Measurements from ENCODE around the gene NBL1. TPM values are rescaled to one million over a fixed set of nuclear protein-coding genes. Genes with fewer than 3 reads are reported as not detected.

NBL1 gene
- total RNA-seq, 2 experiments from 2014 or later, result 12.2 to 15.2 TPM

DNA sequence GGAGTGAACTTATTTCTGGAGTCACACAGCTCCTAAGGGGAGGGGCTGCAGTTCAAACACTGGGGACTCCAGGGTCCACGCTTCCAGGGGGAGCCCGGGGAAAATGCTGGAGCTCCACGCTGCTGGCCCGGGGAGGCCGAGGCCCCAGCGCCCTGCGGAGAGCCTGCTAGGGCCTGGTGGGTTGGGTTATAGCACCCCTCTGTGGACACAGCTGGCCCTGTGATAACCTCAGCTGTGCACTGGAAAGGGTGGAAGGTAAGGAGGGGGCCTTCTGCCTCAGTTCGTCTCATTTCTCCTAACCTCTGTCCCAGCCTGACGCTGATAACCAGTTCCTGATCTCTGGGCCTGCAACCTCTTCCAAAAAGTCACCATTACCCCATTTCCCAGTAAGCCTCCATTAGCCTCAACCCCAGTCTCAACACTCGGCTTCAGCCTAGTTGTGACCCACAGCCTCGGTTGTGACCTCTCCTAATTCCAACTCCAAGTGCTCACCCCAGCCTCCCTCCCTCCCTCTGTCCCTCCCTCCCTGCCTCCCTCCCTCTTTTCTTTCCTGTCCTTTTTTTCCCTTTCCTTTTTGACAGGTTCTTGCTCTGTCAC, 7.1 kb downstream of the NBL1 start:
- Mint-ChIP-seq H3K36me3 (ENCODE audit: low read depth) (no peaks in the 10 kb centered on the region), H3K27ac (no peak overlapping the region), H3K4me3 (no peak overlapping the region), H3K4me1 (ENCODE audit: low read depth) (peaks cover 33% of the 10 kb centered on the region), H3K9me3 (no peaks in the 10 kb centered on the region), H3K27me3 (ENCODE audit: low read depth) (no peaks in the 10 kb centered on the region)
- CTCF ChIA-PET, result interaction anchor here (0.6 to 6.8 kb wide), 18 partner anchors 11 to 483 kb away, joined by 3 to 41 read pairs (median 3); no protein-coding TSS in a partner anchor
- intact Hi-C loops (cut with micrococcal nuclease), result loop anchor here (2.0 to 10.0 kb wide), 4 partner anchors 54 to 746 kb away; partner anchors contain the start of gene ALDH4A1
- DNase-seq, result peak; percentile 74

GRCh38 chr1:19654386-19654785, 10.3 kb downstream of the NBL1 start:
- no peak for DNase-seq
- intact Hi-C loops (cut with micrococcal nuclease), result loop anchor here (5.0 to 10.0 kb wide), 2 partner anchors 72 to 750 kb away; partner anchors contain the start of gene ALDH4A1
- Mint-ChIP-seq H3K27ac (no peak overlapping the region), H3K27me3 (ENCODE audit: low read depth) (no peaks in the 10 kb centered on the region), H3K4me3 (no peak overlapping the region), H3K4me1 (ENCODE audit: low read depth) (peaks cover 19% of the 10 kb centered on the region), H3K9me3 (no peaks in the 10 kb centered on the region), H3K36me3 (ENCODE audit: low read depth) (no peaks in the 10 kb centered on the region)
- CTCF ChIA-PET, result interaction anchor here (0.6 to 2.5 kb wide), 27 partner anchors 8 to 684 kb away, joined by 3 to 9 read pairs (median 3); no protein-coding TSS in a partner anchor

DNA sequence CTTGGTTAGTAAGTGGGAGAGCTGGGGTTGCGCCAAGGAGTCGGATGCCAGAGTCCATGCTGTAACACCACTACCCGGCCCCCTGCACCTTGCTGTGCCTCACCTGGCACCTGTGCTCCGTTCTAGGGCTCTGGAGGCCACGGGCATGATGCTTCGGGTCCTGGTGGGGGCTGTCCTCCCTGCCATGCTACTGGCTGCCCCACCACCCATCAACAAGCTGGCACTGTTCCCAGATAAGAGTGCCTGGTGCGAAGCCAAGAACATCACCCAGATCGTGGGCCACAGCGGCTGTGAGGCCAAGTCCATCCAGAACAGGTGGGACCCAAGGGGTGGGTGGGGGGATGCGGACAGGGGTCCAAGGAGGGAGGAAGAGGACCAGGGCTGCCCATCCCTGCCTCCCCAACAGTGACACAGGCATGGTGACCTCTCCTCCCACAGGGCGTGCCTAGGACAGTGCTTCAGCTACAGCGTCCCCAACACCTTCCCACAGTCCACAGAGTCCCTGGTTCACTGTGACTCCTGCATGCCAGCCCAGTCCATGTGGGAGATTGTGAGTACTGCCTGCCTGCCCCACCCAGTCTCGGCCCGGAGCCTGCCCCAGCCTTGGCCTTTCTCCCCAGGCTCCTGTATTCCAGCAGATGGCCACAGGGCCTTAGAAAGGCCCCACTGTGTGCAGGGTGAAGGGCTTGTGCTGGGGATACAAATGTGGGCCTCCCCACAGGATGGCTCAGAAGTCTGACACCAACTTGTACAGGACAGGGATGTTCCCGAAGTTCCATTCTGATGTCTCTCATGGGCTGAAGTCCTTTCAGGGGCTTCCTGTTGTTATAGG, 11.0 kb downstream of the NBL1 start:
- DNase-seq, result no peak
- Mint-ChIP-seq H3K36me3 (ENCODE audit: low read depth) (no peaks in the 10 kb centered on the region), H3K27me3 (ENCODE audit: low read depth) (no peaks in the 10 kb centered on the region), H3K9me3 (no peaks in the 10 kb centered on the region), H3K4me1 (ENCODE audit: low read depth) (peaks cover 23% of the 10 kb centered on the region), H3K27ac (no peak overlapping the region), H3K4me3 (no peak overlapping the region)
- CTCF ChIA-PET, result interaction anchor here (0.7 to 2.5 kb wide), 10 partner anchors 13 to 271 kb away, joined by 3 to 9 read pairs (median 3); no protein-coding TSS in a partner anchor
- intact Hi-C loops (cut with micrococcal nuclease), result loop anchor here (5.0 to 10.0 kb wide), 2 partner anchors 73 to 750 kb away; partner anchors contain the start of gene ALDH4A1

- CTCF ChIA-PET, result interaction anchor here (2.2 kb wide), 1 partner anchor 49 kb away, joined by 5 read pairs; no protein-coding TSS in a partner anchor
- Mint-ChIP-seq H3K9me3 (no peaks in the 10 kb centered on the region), H3K4me3 (no peak overlapping the region), H3K4me1 (ENCODE audit: low read depth) (peaks cover 19% of the 10 kb centered on the region), H3K27ac (no peak overlapping the region), H3K36me3 (ENCODE audit: low read depth) (no peaks in the 10 kb centered on the region), H3K27me3 (ENCODE audit: low read depth) (no peaks in the 10 kb centered on the region)
- no peak for DNase-seq
- intact Hi-C loops (cut with micrococcal nuclease), result loop anchor here (10.0 kb wide), 1 partner anchor 751 kb away; the partner anchor contains the start of gene ALDH4A1
These were observed 11.6 kb downstream of the NBL1 start for GRCh38 chr1:19655718-19656080.

- intact Hi-C loops (cut with micrococcal nuclease), result loop anchor here (10.0 kb wide), 1 partner anchor 751 kb away; the partner anchor contains the start of gene ALDH4A1
These were observed 12.1 kb downstream of the NBL1 start for GRCh38 chr1:19656134-19656779.

DNA sequence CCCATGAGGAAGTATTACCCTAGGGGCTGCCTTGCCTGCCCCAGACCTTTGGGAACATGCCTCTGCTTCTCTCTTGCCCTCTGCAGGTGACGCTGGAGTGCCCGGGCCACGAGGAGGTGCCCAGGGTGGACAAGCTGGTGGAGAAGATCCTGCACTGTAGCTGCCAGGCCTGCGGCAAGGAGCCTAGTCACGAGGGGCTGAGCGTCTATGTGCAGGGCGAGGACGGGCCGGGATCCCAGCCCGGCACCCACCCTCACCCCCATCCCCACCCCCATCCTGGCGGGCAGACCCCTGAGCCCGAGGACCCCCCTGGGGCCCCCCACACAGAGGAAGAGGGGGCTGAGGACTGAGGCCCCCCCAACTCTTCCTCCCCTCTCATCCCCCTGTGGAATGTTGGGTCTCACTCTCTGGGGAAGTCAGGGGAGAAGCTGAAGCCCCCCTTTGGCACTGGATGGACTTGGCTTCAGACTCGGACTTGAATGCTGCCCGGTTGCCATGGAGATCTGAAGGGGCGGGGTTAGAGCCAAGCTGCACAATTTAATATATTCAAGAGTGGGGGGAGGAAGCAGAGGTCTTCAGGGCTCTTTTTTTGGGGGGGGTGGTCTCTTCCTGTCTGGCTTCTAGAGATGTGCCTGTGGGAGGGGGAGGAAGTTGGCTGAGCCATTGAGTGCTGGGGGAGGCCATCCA, 12.8 kb downstream of the NBL1 start:
- Mint-ChIP-seq H3K36me3 (ENCODE audit: low read depth) (no peaks in the 10 kb centered on the region), H3K9me3 (no peaks in the 10 kb centered on the region), H3K27me3 (ENCODE audit: low read depth) (peaks cover 1% of the 10 kb centered on the region), H3K4me1 (ENCODE audit: low read depth) (peaks cover 17% of the 10 kb centered on the region), H3K27ac (no peak overlapping the region), H3K4me3 (no peak overlapping the region)
- intact Hi-C loops (cut with micrococcal nuclease), result loop anchor here (10.0 kb wide), 1 partner anchor 752 kb away; the partner anchor contains the start of gene ALDH4A1
- CTCF ChIA-PET, result interaction anchor here (0.6 to 1.8 kb wide), 2 partner anchors 47 to 815 kb away, joined by 4 to 6 read pairs; no protein-coding TSS in a partner anchor
- DNase-seq, result no peak

More at GRCh38 chr1:19656134-19656779, 12.1 kb downstream of the NBL1 start:
- no peak for DNase-seq
- Mint-ChIP-seq H3K4me3 (no peak overlapping the region), H3K9me3 (no peaks in the 10 kb centered on the region), H3K4me1 (ENCODE audit: low read depth) (peaks cover 15% of the 10 kb centered on the region), H3K27ac (no peak overlapping the region), H3K27me3 (ENCODE audit: low read depth) (no peaks in the 10 kb centered on the region), H3K36me3 (ENCODE audit: low read depth) (no peaks in the 10 kb centered on the region)
- CTCF ChIA-PET, result interaction anchor here (1.8 kb wide), 1 partner anchor 48 kb away, joined by 4 read pairs; no protein-coding TSS in a partner anchor

- CTCF ChIA-PET, result interaction anchor here (0.6 to 1.8 kb wide), 3 partner anchors 16 to 816 kb away, joined by 3 to 6 read pairs (median 4); no protein-coding TSS in a partner anchor
- no peak overlapping the region for H3K27ac Mint-ChIP-seq
- peaks cover 17% of the 10 kb centered on the region for H3K4me1 Mint-ChIP-seq (ENCODE audit: low read depth)
- no peaks in the 10 kb centered on the region for H3K36me3 Mint-ChIP-seq (ENCODE audit: low read depth)
- no peak for DNase-seq
- no peak overlapping the region for H3K4me3 Mint-ChIP-seq
- intact Hi-C loops (cut with micrococcal nuclease), result loop anchor here (10.0 kb wide), 1 partner anchor 753 kb away; the partner anchor contains the start of gene ALDH4A1
- no peaks in the 10 kb centered on the region for H3K9me3 Mint-ChIP-seq
- peaks cover 1% of the 10 kb centered on the region for H3K27me3 Mint-ChIP-seq (ENCODE audit: low read depth)
These were observed 13.4 kb downstream of the NBL1 start for GRCh38 chr1:19657511-19657910.

DNA sequence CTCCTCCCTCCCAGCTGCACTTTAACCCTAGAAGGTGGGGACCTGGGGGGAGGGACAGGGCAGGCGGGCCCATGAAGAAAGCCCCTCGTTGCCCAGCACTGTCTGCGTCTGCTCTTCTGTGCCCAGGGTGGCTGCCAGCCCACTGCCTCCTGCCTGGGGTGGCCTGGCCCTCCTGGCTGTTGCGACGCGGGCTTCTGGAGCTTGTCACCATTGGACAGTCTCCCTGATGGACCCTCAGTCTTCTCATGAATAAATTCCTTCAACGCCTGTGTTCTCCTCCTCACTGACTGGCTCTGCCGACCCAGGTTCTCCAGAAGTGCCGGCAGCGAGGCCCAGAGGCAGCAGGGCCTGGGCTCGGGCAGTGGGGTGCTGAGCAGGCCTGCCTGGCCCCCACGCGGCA, 14.1 kb downstream of the NBL1 start:
- intact Hi-C loops (cut with micrococcal nuclease), result loop anchor here (10.0 kb wide), 1 partner anchor 753 kb away; the partner anchor contains the start of gene ALDH4A1
- no peaks in the 10 kb centered on the region for H3K36me3 Mint-ChIP-seq (ENCODE audit: low read depth)
- H3K9me3 Mint-ChIP-seq, result no peaks in the 10 kb centered on the region
- H3K4me3 Mint-ChIP-seq, result no peak overlapping the region
- CTCF ChIA-PET, result interaction anchor here (1.0 kb wide), 1 partner anchor 16 kb away, joined by 3 read pairs; no protein-coding TSS in a partner anchor
- H3K27ac Mint-ChIP-seq, result no peak overlapping the region
- peaks cover 17% of the 10 kb centered on the region for H3K4me1 Mint-ChIP-seq (ENCODE audit: low read depth)
- H3K27me3 Mint-ChIP-seq (ENCODE audit: low read depth), result peaks cover 4% of the 10 kb centered on the region
- no peak for DNase-seq

DNA sequence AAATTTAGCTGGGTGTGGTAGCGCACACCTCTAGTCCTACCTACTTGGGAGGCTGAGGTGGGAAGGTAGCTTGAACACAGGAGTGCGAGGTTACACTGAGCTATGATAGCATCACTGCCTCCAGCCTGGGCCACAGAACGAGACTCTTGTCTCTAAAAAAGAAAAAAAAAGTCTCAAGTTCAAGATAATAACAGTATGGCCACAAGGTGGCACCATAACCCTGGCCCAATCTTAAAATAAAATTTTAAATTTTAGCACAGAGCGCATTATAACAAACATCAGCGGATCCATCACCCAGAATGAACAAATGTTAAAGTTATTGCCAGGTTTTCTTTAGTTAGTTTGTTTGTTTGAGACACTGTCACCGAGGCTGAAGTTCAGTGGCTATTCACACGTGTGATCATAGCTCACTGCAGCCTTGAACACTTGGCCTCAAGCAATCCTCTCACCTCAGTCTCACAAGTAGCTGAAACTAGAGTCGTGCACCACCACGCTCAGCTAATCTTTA, 17.7 kb downstream of the NBL1 start:
- intact Hi-C loops (cut with micrococcal nuclease), result loop anchor here (1.0 to 5.0 kb wide), 4 partner anchors 43 to 222 kb away; no protein-coding TSS in a partner anchor
- Mint-ChIP-seq H3K4me1 (ENCODE audit: low read depth) (peaks cover 21% of the 10 kb centered on the region), H3K4me3 (no peak overlapping the region), H3K36me3 (ENCODE audit: low read depth) (no peaks in the 10 kb centered on the region), H3K9me3 (no peaks in the 10 kb centered on the region), H3K27ac (no peak overlapping the region), H3K27me3 (ENCODE audit: low read depth) (peaks cover 20% of the 10 kb centered on the region)
- CTCF ChIA-PET, result interaction anchor here (0.6 to 6.7 kb wide), 43 partner anchors 8 to 412 kb away, joined by 3 to 215 read pairs (median 4); partner anchors contain the start of genes EMC1, MRTO4 and NBL1
- DNase-seq, result peak; percentile 69

DNA sequence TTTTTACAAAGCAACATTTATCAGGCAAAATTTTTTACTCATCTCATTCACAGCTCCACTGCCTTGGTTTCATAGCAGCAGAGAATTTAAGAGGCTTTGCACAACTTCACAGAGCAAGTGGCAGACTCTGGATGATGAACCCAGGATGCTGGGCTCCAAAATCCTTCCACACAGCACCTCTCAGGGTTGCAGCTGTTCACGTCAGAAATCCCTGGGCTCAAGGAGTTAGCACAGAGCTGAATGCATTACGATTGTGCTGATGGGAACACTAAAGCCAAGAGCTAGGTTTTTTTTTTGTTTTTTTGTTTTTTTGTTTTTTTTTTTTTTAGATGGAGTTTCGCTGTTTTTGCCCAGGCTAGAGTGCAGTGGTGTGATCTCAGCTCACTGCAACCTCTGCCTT, 18.2 kb downstream of the NBL1 start:
- Mint-ChIP-seq H3K27me3 (ENCODE audit: low read depth) (peaks cover 24% of the 10 kb centered on the region), H3K36me3 (ENCODE audit: low read depth) (no peaks in the 10 kb centered on the region), H3K27ac (no peak overlapping the region), H3K4me1 (ENCODE audit: low read depth) (peaks cover 21% of the 10 kb centered on the region), H3K9me3 (no peaks in the 10 kb centered on the region), H3K4me3 (no peak overlapping the region)
- DNase-seq, result no peak
- intact Hi-C loops (cut with micrococcal nuclease), result loop anchor here (1.0 to 5.0 kb wide), 2 partner anchors 100 to 221 kb away; no protein-coding TSS in a partner anchor
- CTCF ChIA-PET, result interaction anchor here (0.6 to 6.7 kb wide), 40 partner anchors 9 to 411 kb away, joined by 3 to 215 read pairs (median 4); partner anchors contain the start of genes EMC1, MRTO4 and NBL1

Data from activated naive CD4-positive, alpha-beta T cell treated with anti-CD3 and anti-CD28 coated beads for 36 hours (primary cell).